GM19463 (cell line): ENCODE measurements around the gene ITGB6.

Source experiments
- ATAC-seq: cut with Tn5 transposase; IDR thresholded peaks from one replicate; pipeline ENCODE4 v1.9.1; 2021; ENCODE audit warnings: mild to moderate bottlenecking, moderate library complexity; ENCODE audit not compliant: unreplicated experiment

Gene ITGB6

DNA sequence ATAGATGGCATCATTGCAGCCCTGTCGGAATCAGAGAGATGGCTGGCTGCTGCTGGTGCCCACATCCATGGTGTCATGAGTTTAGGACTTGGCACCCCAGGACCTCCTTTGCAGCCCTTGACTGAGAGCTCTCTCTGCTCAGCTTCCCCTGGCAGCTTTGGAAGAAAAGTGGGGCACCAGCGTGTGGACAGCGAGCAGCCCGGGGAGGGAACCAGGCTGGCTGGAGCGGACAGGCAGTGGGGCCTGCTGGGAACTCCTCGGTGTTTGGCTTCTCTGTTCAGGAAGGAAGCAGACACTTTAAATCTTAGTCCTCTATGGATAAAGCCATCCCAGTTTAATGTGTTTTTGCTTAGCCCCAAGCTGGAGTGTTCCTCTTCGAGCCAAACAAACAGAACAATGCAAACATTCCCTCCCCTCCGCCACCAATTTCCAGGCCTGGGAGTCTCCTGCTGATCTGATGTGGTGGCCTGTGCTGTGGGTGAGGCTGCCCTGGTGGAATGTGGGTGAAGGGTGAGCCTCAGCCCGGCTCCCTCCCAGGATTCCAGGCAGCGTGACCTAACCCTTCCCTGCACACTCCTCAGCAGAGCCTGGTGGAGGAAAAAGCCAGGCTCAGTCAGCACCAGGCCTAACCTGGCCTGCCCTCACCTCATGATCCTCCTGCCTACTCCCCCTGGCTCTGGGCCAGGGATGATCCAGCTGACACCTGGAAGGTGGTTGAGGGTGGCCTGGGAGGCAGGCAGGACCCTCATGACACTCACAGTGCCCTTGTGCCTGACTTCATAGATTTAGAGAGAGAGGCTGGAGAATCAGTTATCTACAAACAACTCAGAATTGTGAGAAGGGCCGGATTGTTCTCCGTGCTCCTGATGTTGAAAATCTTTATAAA is 21.6 kb upstream of the ITGB6 start:
- no peak for ATAC-seq

- ATAC-seq: no peak
These were observed 20.5 kb upstream of the ITGB6 start for GRCh38 chr2:160220545-160221009.

DNA sequence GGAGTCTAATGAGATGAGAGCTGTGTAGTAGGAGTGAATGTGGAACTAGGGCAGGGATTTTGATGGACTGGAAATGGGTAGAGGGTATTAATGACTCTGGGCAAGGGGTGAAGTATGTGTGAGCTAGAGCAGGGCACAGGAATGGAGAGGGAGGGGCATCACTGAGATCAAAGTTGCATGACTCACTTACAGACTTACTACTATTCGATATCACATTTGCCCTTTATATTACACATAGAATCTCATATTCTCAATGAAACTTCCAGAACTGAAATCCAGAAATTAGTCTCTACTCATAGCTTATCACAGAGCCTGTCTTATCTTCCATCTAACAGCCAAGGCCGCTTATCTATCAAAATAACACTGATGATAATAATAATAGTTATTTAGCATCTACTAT is 20.0 kb upstream of the ITGB6 start:
- no peak for ATAC-seq

DNA sequence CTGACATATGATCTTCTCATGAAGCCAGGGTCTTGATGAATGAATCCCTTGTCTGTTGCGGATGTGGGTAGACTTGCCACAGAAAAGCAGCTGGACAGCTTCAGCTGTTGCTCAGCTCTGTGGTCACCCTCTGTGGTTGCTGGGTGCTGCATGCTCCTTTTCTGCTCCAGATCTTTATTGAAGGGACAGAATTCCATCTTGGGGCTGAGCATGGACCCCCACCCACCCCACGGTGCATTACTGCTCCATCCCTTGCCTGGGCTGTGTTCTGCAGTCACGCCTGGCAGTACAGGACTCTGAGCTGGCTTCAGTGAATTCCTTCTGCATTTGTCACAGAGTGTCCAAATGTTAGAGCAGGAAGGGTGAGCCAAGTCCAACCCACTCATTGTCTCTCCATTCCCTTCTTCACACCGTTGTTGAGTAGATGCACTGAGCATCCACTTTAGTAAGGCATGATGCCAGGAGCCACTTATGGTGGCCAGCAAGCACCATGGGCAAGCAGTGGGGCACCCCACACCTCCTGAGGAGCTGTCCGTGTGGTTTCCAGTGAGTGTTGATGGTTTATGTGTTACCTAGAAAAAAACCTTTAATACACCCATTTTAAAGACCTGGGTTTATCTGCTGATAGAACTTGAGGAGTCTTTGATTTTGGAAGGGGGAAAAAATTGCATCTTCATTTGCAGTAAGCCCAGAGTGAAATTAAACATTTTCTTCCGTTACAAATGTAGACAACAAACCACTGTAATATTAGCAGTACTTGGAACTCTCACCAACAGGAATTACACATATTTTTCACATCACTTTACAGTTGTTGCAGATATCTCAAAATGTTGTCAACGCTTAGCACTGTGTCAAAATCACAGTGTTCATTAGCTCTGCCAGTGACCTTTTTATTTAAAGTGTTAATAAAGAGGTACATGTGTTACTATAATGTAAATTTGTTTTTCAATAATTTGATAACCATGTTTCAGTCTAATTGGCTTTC is 14.7 kb upstream of the ITGB6 start:
- no peak for ATAC-seq

GRCh38 chr2:160213511-160213910 is 13.4 kb upstream of the ITGB6 start:
- no peak for ATAC-seq

- peak; percentile 78 for ATAC-seq
These were observed 10.6 kb upstream of the ITGB6 start for GRCh38 chr2:160210599-160211138.

GRCh38 chr2:160209516-160209856 is 9.4 kb upstream of the ITGB6 start:
- no peak for ATAC-seq

DNA sequence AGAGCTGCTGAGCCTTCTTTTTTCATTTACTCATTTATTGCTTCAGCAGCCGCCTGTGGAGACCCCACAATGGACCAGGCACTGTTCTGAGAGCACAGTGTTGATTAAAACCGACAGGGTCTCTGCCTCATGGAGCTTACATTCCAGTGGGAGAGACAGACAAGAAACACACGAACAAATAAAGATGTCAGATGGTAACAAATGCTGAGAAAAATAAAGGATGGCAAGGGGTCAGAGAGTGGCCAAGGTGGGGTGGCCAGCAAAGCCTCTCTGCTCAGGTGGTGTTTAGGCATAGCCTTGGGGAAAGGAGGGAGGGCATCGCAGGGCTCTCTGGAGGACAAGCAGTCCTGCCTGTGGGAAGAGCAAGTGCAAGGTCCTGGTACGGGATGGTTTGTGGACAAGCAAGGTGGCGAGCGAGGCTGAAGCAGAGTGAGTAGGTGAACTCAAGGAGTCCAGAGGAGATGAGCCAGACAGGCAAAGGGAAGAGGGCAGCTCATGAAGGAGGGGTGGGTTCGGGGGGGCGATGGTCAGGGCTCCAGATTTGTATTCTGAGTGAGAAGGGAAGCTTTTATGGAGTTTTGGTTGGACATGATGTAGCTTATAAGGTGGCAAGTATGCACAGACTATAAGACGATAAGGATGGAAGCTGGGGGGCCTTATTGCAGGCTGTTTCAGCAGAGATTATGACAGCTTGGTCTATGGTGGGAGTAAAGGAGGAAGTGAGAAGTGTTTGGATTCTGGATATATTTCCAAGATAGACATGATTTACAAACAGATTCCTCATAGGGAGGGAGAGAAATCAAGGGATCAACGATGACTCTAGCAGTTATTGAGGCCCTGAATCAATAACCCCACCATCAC is 8.8 kb upstream of the ITGB6 start:
- ATAC-seq: no peak

DNA sequence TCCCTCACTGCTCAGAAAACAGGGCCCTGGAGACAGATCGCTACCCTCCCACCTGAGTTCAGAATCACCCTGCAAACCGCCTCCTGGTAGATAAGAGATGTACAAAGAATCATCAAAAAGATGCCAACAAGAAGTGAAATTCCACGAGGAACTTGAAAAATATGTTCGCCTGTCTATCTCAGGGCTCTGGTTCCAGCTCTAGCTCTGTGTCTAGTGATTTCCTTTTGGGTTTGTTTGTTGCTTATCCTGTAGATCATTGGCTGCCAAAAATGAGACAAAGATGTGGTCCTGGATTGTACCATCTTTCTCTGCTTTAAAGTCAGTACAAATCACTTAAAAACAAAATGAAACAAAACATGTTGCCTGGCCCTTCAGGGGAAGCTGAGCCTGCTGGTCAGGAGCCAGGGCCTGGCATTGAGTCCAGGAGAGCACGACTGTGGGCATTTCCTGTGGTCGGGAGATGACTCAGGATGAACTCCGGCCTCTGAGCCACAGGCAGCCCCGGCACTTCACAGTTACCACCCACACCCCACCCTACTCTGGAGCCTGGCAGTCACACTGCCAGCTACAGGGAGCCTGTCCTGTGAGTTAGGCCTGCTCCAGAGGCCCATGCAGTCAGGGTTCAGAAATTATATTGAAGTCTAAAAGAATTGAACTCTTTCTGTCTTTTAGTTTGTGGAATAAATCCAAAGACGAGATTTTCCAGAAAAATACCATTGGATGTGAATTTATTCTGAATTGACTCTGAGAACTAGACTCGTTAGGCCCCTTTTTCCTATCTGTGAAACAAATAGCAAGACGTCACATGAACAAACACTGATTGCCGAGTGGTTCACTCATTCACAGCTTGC is 8.0 kb upstream of the ITGB6 start:
- ATAC-seq: peak; percentile 59

GRCh38 chr2:160207271-160207670 is 7.2 kb upstream of the ITGB6 start:
- ATAC-seq: no peak

DNA sequence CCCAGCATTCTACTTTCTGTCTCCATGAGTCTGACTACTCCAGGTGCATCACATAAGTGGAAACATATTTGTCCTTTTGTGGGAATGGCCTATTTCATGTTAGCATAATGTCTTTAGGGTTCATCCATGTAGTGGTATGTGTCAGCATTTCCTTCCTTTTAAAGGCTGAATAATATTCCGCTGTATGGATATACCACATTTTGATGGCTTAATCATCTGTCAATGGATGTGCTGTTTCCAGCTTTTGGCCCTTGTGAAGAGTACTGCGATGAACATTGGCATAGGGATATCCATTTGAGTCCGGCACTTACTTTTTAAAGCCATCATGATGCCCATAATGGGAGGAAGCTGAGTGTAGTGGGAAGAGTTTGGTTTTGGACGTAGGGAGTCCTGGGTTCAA is 6.4 kb upstream of the ITGB6 start:
- ATAC-seq: no peak

- no peak for ATAC-seq
These were observed 5.4 kb upstream of the ITGB6 start for GRCh38 chr2:160205505-160205904.

GRCh38 chr2:160203422-160203821 is 3.4 kb upstream of the ITGB6 start:
- no peak for ATAC-seq

GRCh38 chr2:160203007-160203406 is 2.9 kb upstream of the ITGB6 start:
- no peak for ATAC-seq

GRCh38 chr2:160201849-160202539 is 1.9 kb upstream of the ITGB6 start:
- ATAC-seq: no peak

GRCh38 chr2:160200921-160201320 is 849 bp upstream of the ITGB6 start:
- ATAC-seq: no peak

GRCh38 chr2:160199053-160199452 is 1.0 kb downstream of the ITGB6 start:
- ATAC-seq: no peak

DNA sequence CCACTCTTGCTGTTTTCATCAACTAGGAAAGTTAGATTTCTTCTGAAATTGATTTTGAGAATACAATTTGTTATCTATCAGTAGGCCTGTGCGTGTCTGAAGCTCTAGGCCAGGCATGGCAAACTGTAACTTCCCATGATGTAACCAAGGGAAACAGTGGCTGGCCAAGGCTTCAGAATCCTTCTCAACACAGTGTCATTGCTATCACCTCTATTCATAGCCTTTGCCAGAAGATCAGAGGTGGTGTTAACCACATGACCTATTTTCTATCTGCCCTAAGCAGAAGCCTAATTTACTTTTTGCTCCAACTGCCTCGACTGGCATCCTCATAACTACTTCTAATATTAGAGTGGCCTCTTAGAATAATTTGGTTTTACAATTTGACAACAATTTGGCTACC is 2.5 kb downstream of the ITGB6 start:
- ATAC-seq: no peak

- no peak for ATAC-seq
These were observed 5.1 kb downstream of the ITGB6 start for GRCh38 chr2:160194946-160195345.
